ENCODE results near the gene BCAT1.
"Not testable (repeated sequence)": the region's sequence is repeated elsewhere in the genome, so short reads cannot be mapped to it uniquely, and the experiment has no call there.

The BCAT1 gene

GRCh38 chr12:24956351-24956750, 7.5 kb upstream of the BCAT1 start:
- not testable (repeated sequence) for ATAC-seq

DNA sequence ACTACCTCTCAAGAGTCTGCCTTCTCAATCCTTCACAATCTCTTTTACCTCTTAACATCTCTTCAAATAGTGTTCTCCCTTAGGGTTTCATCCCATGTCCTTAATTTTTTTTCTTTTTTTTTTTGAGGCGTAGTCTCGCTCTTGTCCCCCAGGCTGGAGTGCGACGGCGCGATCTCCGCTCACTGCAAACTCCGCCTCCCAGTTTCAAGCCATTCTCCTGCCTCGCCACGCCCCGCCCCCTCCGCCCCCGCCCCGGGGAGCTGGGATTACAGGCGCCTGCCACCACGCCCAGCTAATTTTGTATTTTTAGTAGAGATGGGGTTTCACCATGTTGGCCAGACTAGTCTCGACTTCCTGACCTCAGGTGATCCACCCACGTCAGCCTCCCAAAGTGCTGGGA, 7.0 kb upstream of the BCAT1 start:
- ATAC-seq, result no peak

DNA sequence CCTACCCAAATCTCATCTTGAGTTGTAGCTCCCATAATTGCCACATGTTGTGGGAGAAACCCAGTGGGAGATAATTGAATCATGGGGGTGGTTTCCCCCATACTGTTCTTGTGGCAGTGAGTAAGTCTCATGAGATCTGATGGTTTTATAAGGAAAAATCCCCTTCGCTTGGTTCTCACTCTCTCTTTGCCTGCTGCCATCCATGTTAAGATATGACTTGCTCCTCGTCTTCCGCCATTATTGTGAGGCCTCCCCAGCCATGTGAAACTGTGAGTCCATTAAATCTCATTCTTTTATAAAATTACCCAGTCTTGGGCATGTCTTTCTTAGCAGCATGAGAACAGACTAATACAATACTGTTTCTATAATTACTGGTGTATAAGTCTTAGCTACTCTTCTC, 6.5 kb upstream of the BCAT1 start:
- ATAC-seq, result peak; percentile 22 to 34

DNA sequence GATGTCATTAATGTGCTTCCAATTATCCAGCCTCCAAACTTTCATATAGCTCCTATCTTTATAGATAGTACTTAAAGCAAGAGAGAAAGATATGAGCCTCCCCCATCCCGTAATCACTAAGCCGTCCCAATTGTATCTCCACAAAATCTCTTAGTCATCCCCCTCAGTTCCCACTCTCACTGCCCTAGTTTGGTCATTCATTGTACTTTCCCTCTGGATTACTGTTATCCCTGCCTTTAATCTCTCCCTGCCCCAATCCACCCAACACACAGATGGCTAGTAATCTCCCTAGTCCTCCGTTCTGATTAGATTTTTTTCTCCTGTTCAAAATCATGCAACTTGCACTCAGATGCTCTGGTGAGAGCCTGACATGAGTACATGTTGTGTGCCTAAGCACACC, 5.4 kb upstream of the BCAT1 start:
- no peak for ATAC-seq

DNA sequence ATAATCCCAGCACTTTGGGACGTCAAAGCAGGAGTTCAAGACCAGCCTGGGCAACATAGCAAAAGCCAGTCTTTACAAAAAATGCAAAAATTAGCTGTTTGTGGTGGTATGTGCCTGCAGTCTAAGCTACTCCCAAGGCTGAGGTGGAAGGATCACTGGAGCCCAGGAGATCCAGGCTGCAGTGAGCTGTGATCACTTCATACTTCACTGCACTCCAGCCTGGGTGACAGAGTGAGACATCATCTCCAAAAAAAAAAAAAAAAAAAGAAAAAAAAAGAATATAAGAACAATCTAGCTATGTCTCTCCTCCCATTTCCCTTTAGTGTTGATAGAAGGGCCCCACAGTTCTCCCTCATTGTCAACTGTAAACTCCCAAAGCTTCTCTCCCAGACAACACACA, 3.5 kb upstream of the BCAT1 start:
- no peak for ATAC-seq

- no peak for ATAC-seq
Observed at GRCh38 chr12:24950231-24950834, 1.4 kb upstream of the BCAT1 start.

DNA sequence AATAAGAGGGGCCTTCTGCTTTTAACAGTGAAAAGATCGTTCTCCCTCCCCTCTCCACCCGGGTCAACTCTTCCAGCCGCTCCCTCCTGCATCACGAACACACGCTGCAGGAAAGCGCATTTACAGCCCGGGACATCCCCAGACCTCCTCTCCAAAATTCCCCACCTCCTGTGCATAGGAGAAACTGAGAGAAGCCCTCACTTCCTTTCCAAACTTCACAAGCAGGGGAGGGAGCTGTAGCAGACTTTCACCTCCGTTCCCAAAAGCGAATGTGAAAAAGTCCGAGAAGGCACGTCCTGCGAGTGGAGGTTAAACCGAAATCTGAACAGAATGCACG, 513 bp downstream of the BCAT1 start:
- peak; percentile 27 to 50 for ATAC-seq

DNA sequence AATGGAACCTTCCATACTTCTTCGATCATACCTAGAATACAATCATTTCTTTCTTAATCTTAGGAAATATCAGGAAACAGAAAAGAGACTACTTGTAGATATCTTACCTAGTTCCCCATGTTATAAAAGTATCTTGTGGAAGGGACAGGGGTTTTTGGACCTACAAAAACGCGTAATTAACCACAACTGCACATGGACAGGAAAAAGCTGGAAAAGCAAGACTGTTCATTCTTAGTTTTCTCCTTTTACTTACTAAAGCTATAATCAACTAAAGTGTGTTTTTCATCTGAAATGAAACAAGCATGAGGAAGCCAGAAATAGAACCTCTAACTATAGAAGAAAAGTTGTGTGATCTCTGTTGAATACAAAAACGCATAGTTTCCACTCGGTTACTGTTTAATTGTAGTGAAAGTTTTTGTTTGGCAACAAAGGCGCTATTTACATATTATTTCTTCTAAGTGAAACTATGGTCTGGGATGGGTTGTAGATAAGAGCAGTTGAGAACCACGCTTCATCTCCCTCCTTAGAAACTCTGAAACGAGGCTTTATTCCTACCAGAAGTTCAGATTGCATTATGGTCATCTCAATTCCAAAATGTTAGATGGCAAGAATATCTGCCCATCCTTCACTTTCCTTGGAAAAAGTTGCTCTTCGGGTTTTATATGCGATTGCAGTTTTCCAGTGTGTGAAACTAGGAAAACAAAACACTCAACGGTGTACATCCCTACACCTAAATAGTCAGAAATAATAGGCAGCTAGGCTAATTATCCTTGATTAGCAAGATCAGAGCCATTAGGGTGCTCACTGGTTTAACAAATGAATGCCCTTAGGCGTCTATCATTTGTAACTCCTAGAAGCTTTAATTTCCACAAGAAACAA, 1.1 kb downstream of the BCAT1 start:
- no peak for ATAC-seq

DNA sequence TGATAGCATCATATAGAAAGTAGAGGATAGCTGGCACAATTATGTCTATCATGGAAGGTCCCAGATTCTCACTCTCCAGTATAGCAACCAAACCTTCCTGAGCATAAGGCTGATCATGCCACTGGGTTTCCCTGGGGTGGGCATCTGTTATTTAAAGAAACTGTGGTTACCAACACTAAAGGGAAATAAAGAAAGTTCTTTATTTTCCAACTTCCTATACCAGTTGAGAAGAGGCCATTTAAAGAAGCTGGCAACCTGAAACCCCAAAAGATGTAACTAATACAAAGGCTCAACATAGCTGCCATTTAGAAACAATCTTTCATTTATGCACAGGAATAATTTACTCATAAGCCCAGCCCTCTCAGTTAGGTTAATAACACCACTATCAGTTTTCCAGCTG, 3.1 kb downstream of the BCAT1 start:
- ATAC-seq, result no peak

- ATAC-seq, result no peak
Observed at GRCh38 chr12:24945039-24945438, 3.9 kb downstream of the BCAT1 start.

DNA sequence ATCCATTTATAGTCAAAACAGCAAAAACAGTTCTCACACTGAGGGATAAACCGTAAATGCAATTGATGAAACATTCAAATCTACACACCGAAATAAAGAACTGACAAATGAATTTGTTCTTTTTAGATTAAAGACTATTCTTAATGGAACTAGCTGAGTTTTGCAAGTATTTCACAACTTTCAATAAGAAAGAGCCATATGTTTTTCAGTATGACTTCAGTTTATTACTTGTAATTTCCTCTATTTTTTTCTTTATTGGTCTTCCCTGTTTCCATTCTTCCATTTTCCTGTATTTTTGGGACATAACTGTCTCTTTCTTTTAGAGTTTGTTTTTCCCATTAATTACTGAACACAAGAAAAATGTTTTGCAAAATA, 4.3 kb downstream of the BCAT1 start:
- no peak for ATAC-seq

DNA sequence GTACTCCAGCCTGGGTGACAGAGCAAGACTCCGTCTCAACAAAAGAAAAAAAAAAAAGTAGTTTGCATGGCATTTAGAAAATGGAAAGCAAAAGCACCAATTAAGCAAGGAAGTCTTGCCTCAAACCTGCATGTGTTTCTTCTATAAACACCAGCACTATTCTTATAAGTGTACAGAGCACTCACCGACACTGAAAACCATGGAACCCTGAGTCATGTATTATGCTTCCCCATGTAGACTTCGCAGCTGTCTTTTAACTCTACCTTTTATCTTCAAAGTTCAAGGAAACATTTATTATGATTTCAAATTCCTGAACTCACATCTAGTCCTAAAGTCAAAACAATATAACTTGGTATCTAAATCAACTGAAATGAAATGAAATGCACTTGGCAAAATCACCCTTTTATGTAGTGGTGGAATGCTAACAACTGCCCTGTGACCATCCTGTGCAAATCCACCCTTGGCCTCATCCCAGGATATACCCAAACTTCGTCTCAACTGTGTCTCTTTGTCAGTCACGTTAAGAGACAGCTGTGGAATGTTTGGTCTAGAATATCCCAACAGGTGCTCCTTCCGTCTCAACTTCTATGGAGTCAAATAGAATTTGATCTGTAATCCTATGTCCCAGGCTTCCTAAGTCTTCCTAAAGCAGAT, 4.8 kb downstream of the BCAT1 start:
- ATAC-seq, result no peak

GRCh38 chr12:24940157-24940556, 8.7 kb downstream of the BCAT1 start:
- ATAC-seq, result no peak

GRCh38 chr12:24939551-24939950, 9.3 kb downstream of the BCAT1 start:
- not testable (repeated sequence) for ATAC-seq

DNA sequence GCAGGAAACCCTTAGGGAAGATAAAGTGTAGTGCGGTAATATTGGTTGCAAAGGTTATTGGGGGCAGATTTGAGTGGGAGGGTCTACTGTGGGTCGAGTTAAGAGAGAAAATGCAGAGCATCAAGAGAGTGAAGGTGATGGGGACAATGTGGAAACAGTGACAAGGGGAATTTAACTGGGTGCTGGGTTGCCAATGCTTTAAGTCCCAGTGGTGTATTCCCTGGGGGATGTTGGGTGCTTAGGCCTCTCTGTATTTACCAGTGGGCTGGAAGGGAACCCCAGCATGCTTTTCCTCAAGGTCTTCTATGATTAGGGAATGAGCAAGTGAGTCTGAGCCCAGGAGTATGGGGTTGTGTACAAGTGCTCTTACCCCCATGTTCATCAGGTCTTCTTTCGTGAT, 10.6 kb downstream of the BCAT1 start:
- ATAC-seq, result no peak

GRCh38 chr12:24937553-24938244, 11.2 kb downstream of the BCAT1 start:
- no peak for ATAC-seq

DNA sequence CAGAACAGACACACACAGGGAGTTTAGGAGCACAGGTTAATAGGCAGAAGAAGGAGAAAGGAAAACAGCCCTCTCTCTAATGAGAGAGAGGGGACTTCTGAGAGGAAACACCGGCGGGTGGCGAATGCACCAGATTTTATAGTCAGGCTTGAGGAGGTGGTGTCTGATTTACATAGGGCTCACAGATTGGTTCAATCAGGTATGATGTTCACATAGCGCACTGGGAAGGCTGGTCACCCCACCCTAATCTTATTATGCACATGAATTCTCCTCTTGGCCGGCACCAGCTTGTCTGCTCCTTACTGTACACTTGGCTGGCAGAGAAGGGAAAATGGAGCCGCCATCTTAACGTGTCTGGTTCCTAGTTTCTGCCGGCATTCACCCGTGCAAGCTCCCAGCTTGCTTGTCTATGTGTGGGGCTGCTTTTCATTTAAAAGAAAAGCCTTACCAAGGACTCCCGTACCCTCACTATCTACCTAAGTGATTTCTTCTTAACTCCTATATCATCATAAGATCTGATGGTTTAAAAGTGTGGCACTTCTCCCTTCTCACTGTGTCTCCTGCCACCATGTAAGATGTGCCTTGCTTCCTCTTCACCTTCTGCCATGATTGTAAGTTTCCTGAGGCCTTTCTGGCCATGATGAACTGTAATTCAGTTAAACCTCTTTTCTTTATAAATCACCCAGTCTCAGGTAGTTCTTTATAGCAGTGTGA, 15.1 kb downstream of the BCAT1 start:
- no peak for ATAC-seq

DNA sequence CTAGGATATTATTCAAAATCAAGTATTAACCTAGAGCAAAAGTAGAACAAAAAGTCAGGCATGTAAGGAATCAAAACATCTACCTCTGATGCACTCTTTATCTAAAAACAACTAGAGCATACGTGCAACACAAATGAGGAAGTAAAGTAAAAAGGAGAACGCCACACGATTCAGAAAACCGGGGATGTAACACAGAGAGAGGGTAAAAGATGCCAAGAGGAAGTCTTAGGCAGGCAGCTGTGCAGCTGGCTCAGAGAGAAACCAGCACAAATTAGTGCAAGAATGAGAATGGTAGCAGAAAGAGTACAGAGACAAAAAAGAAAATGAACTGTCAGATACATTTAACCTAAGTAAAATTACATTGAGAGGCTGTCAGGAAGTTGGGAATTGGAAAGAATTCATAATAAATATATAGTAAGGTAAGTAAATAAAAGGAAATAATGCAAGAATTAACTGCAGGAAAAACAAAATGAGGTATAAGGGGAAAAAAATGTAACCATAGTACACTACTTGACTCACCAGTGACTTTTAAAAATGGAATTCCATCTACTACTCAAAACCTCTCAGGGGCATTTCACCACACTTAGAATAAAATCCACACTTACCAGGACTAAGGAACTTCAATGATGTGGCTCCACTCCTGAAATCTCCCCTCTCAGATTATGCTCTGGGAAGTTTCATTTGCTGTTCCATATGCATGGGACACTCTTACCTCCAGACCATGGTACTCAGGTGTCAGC, 17.1 kb downstream of the BCAT1 start:
- ATAC-seq, result peak in 1 of 2 donors; percentile 49

DNA sequence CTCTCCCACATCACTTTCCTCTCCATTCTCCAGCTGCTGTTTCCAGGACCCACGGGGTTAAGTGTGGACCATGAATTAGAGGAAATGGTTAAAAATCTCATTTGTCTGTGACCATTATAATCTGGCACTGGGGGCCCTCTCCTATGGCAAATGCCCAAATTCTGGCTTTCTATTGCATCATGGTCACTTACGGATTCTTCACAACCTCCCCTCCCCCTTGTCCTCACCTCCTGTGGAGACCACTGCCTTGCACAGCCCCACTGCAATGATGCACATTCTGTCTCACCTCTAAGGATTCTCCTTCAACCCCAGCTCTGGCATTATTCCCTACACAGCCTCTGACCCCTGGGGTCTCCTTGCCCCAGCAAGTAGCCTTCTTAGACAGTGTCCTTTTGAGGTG, 18.9 kb downstream of the BCAT1 start:
- no peak for ATAC-seq

DNA sequence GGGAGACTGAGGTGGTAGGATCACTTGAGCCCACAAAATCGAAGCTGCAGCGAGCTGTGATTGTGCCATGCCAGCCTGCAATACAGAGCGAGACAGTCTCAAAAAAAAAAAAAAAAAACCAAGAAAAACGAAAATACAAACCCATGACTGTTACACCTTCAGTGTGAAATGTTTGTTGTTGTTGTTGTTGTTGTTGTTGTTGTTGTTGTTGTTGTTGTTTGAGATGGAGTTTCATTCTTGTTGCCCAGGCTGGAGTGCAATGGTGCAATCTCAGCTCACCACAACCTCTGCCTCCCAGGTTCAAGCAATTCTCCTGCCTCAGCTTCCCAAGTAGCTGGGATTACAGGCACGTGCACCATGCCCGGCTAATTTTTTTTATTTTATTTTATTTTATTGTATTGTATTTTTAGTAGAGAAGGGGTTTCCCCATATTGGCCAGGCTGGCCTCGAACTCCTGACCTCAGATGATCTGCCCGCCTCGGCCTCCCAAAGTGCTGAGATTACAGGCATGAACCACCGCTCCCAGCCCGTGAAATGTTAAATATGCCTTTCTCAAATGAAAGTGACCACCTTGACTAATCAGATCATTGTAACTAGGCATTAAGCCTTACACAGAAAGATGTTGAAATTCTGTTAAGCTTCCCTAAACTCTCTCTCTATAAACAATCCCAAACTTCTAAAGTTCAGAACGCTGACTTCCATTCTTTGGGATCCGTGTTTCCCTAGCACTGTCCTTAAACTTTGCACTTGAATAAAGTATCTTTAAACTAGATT, 20.2 kb downstream of the BCAT1 start:
- not testable (repeated sequence) for ATAC-seq

- no peak for ATAC-seq
Observed at GRCh38 chr12:24928131-24928530, 20.8 kb downstream of the BCAT1 start.
